Measurements from ENCODE around the gene SPAAR.

GRCh38 chr9:35956651-35957050, 47.4 kb downstream of the SPAAR start:
- no peak for TF ChIP-seq ARNTL (CRISPR knock-in tag; IDR thresholded peaks at IDR 0.05; ENCODE audit: borderline replicate concordance, low read depth)
- no peak for TF ChIP-seq ZFP30 (CRISPR knock-in tag; IDR thresholded peaks at IDR 0.05)
- TF ChIP-seq OSR1 (CRISPR knock-in tag; IDR thresholded peaks at IDR 0.05), result no peak
- no peak for TF ChIP-seq TSHZ2 (CRISPR knock-in tag; IDR thresholded peaks at IDR 0.05)
